ENCODE results near the gene NKAIN4.

Gene NKAIN4

GRCh38 chr20:63273635-63274380, 19.5 kb upstream of the NKAIN4 start:
- DNase-seq, result no peak

DNA sequence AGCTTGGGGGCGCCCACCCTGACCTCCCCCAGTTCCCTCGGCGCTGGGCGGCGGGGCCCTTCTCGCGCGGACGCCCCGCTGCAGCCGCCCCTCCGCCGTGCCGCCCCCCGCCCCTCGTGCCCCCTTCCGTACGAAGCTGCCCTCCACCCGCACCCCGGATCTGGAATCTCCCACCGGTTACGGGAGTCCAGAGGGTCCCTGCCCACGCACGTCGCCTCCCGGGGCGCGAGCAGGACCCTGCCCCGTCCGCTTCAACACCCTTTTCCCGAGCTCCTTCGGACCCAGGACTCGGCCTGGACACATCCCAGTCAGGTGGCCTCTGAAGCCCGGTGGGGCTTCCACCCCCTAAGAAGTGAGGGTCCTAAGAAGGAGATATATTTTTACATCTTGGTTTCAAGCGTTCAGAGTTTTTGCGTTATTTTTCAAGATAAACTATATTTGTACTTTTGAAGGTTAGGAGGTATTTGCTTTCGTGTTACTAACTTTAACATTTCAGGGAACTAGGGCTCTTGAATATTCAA, 18.9 kb upstream of the NKAIN4 start:
- no peak for DNase-seq

DNA sequence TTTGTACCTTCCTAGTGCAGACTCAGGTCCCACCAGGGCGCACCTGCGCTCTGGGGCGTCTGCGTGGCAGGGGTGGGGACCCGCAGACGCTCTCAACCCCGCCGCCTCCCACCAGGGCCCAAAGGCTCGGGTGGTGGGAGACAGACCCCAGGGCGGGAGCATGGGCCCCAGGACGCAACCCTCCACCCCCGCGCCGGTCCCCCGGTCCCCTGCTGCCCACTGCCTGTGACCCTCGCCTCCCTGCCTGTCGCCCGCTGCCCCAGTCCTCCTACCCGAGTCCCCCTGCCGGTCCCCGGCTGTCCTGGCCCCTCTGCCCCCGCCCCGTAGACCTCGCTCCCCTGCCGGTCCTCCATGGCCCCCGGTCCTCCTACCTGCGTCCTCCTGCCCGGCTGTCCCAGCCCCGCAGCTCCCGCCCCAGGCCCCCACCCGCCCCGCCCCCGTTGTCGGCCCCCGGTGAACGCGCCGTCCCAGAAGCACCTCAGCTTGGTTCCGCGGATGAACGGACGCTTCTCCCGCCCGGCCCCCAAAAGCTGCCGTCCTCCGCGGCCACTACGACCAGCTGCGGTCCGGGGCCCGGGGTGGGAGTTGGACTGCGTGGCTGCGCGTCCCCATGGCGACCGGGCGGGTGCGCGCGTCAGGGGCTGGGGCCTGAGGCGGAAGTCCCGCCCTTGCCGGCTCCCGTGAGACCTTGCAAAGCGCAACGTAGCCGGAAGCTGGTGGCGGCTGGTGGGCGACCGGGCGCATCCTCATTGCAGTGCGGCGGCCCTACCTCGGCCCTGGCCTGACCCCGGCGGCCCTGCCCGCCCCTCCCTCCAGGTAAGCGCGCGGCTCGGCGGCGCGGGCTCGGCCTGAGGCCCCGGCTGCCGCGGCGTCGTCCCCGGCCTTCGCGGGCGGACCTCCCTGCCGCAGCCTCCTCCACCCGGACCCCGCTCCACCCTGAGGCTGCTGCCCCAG, 18.1 kb upstream of the NKAIN4 start, which contains the start of gene ARFGAP1:
ARFGAP1 (plus strand) TSS at position 709 of the 954 bp plus-strand sequence. CDS start 2,768 bp downstream, outside the sequence.
- peak; percentile 85 to 88 for DNase-seq

- no peak for DNase-seq
Measured at GRCh38 chr20:63270606-63271325, 16.5 kb upstream of the NKAIN4 start.

GRCh38 chr20:63269724-63270123, 15.5 kb upstream of the NKAIN4 start:
- no peak for DNase-seq

DNA sequence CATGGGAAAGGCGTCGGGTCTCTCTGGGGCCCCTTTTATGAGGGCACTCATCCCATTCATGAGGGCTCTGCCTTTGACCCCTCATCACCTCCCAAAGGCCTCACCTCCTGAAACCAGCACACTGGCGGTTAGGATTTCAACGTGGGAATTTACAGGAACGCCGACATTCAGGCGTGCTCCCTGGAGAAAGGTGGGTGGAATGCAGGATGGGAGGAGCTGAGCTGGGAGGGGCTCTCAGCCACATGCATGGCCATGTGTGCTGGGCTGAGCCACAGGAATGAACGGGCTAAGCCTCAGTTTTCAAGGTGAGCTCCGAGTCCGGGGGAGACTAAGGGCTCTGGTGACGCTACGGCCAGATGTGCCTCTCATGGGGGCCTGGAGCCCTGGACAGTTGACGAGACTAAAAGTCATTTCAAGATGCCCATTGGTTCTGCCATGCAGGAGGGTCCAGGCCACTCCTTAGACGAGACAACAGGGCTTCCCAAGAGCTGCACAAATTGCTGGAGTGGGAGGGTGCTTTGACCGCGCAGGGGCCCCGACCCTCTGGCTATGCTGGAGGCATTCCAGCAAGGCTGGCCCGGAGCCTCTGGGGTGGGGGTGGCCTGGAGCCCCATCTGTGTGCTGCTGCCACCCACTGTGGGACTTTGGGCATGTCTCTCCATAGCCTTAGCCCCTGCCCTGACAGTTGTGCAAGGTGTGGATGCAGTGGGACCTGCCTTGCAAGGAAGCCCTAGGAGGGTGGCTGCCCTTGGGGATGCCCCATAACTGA, 14.6 kb upstream of the NKAIN4 start:
- DNase-seq, result no peak

- no peak for DNase-seq
Measured at GRCh38 chr20:63268256-63268655, 14.0 kb upstream of the NKAIN4 start.

GRCh38 chr20:63267691-63268090, 13.4 kb upstream of the NKAIN4 start:
- DNase-seq, result no peak

DNA sequence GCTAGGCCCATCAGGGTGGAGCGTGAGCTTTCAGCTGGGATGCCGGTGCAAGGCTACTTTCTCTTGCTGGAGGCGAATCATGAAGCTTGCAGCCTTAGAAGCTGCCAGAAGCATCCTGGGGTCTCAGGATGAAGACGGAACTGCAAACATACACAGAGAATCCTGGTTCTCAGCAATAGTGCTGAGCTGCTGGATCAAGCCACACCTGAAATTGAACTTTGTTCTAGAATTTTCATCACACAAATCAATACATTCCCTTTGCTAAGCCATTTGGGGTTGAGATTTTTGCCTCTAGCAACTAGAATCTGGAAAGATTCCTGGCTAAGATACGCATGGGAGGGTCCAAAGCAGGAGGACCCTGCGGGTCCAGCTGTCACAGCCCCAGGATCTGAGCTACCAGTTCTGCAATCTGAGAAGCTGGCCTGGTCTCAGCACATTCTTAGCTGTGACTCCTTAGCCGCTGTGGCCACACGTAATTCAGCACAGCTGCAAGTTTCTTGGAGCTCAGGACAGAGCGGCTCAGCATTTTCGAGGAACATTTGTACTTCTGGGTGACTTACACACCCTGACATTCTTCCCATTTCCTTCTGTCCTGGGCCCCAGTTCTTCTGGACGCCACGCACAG, 11.7 kb upstream of the NKAIN4 start:
- DNase-seq, result no peak

- DNase-seq, result no peak
Measured at GRCh38 chr20:63264519-63264918, 10.3 kb upstream of the NKAIN4 start.

- no peak for DNase-seq
Measured at GRCh38 chr20:63264000-63264399, 9.7 kb upstream of the NKAIN4 start.

DNA sequence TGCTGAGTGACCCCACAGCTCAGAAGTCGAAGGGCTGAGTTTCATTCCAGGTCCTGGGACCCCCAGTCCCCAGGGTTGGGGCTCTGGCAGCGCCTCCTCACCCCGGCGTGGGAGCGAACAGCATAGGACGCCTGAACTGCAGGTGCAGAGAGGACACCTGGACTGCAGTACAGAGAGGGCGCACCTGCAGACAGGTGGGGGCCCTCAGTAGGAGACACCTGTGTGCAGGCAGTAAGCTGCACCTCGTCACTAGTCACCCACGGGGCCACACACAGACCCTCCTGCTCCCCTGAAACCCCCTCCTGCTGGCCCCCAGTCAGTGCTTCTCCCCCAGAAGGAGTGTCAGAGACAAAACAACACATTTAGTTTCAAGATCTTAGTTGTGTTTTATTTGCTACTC, 8.6 kb upstream of the NKAIN4 start:
- DNase-seq, result no peak

GRCh38 chr20:63261795-63262528, 7.7 kb upstream of the NKAIN4 start:
- DNase-seq, result no peak

- no peak for DNase-seq
Measured at GRCh38 chr20:63261060-63261794, 7.0 kb upstream of the NKAIN4 start.

DNA sequence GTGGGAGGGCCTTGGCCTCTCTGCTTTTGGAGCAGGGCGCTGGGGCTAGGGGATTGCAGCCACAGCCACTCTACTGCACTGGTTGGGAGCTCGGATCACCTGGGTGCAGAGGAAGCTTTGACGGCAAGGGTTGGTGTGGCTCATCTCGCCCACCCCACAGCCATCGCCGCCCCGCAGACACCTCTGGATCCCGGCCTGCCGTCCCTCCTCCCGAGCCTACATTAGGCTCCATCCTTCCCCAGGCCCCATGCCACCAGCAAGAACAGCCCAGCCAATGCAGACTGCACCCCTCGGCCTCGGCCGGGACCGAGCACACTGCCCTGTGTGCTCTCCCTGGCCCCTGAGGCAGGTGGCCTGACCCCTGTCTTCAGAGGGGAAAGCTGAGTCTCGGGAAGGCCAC, 6.3 kb upstream of the NKAIN4 start:
- no peak for DNase-seq

DNA sequence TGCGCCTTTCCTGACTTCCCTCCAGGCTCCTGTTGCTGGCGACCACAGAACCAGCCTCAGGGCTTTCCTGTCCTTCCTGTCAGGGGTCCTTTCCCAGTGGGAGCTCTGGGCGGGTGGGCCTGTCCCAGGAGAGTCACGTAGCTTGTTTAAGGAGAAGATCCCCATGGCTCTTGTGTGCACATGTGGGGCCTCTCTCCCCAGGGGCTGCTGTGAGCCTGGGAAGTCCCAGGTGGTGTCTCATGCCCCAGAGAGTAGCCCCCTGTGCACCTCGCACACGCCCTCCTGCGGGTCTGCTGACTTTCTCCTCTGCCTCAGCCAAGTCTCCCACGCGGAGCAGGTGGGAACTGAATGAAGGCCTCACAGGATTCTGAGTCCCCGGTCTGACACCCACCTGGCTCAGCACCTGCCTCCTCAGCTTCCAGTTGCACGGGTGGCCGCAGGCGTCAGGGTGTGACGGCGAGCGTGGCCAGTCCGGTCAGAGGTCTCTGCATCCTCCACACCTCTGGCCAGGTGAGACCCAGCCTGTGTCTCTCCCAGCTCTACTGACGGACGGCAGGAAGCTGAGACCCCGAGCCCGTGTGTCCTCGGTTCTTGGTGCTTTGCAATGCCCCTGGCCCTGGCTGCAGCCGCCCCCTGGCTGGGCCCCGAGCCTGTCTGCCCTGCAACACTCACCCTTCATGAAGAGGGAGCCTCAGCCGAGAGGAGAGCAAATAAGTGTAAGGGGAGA, 5.6 kb upstream of the NKAIN4 start:
- DNase-seq, result no peak

- DNase-seq, result no peak
Measured at GRCh38 chr20:63258781-63259180, 4.5 kb upstream of the NKAIN4 start.

DNA sequence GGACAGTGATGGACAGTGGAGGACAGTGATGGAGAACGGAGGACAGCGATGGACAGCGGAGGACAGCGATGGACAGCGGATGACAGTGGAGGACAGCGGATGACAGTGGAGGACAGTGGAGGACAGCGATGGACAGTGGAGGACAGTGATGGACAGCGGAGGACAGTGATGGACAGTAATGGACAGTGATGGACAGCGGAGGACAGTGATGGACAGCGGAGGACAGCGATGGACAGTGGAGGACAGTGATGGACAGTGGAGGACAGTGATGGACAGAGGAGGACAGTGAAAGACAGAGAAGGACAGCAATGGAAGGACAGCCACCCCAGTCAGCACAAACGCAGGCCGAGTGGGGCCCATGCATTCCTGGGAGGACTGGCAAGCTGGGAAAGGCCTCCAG, 3.4 kb upstream of the NKAIN4 start:
- DNase-seq, result no peak

DNA sequence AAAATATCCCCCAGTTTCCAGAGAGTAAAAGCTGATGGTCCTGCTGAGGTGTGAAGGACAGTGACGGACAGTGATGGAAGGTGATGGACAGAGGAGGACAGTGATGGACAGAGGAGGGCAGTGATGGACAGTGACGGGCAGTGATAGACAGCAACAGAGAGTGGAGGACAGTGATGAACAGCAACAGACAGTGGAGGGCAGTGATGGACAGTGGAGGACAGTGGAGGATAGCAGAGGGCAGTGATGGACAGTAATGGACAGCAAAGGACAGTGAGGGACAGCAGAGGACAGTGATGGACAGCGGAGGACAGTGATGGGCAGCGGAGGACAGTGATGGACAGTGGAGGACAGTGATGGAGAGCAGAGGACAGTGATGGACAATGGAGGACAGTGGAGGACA, 2.7 kb upstream of the NKAIN4 start:
- DNase-seq, result no peak

All from activated CD4-positive, alpha-beta T cell treated with anti-CD3 and anti-CD28 coated beads for 4 hours (primary cell).